ENCODE results near the gene RET. TPM values are rescaled to one million over a fixed set of nuclear protein-coding genes. Genes with fewer than 3 reads are reported as not detected.

RET gene
- total and polyA plus RNA-seq, 4 donors, result 0.31 to 1.3 (median 0.77) TPM

DNA sequence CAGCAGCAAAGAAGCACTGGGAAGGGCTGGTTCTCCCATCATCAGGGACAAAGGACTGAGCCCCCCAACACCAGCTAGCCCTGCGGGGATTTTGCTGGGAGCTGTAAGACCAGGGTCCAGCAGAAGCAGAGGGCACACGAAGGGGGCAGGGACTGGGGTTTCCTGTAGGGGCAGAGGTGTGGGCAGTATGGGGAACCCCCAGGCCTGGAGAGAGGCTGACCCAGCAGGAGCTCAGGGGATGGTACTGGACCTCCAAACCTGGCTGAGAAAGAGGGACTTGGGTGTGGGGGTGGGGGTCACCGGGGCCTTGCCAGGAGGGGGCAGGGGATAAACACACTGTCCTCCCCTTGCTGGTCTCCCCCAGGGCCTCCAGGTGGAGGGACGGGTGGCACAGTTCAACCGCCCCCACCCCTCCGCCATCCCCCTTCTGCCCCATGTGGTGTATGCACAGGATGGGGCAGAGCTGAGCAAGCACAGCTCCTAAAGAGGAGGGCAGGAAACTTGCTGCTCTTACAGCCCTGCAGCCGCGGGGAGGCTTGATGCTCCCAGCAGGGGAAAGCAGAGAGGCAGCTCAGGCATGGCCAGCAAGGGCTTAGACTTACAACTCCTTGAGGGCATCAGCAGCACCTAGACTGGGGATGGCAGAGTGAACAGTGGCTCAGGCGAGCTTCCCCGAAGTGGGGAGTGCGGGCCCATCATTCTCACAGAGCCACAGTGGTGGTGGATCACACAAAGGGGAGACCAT is 12.4 kb upstream of the RET start:
- 72 to 91% methylated on average over 10 to 11 of the region's 11 CpGs for WGBS, 2 donors
- H3K4me1 ChIP-seq (ENCODE audit: control insufficient read depth in 5 of 5, insufficient read depth in 5 of 5, low read length in 5 of 5), result peaks cover 0 to 3% (median 0%) of the 10 kb centered on the region in 5 donors
- no peaks in the 10 kb centered on the region for H3K27me3 ChIP-seq (ENCODE audit: control insufficient read depth in 3 of 3, insufficient read depth in 3 of 3, low read length in 2 of 3)
- H3K27ac ChIP-seq (ENCODE audit: low read depth in 1 of 2, low read length in 1 of 2), result no peak overlapping the region
- no peaks in the 10 kb centered on the region for H3K36me3 ChIP-seq (ENCODE audit: control insufficient read depth in 4 of 4, insufficient read depth in 4 of 4, low read length in 4 of 4)
- ATAC-seq (ENCODE audit: insufficient read depth, low FRiP score), result no peak
- TF ChIP-seq, protein P1, sequence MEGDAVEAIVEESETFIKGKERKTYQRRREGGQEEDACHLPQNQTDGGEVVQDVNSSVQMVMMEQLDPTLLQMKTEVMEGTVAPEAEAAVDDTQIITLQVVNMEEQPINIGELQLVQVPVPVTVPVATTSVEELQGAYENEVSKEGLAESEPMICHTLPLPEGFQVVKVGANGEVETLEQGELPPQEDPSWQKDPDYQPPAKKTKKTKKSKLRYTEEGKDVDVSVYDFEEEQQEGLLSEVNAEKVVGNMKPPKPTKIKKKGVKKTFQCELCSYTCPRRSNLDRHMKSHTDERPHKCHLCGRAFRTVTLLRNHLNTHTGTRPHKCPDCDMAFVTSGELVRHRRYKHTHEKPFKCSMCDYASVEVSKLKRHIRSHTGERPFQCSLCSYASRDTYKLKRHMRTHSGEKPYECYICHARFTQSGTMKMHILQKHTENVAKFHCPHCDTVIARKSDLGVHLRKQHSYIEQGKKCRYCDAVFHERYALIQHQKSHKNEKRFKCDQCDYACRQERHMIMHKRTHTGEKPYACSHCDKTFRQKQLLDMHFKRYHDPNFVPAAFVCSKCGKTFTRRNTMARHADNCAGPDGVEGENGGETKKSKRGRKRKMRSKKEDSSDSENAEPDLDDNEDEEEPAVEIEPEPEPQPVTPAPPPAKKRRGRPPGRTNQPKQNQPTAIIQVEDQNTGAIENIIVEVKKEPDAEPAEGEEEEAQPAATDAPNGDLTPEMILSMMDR (IDR thresholded peaks at IDR 0.05; ENCODE audit: control extremely low read depth, extremely low read depth), result no peak
- no peak overlapping the region for H3K4me3 ChIP-seq
- no peak for DNase-seq
- no peak overlapping the region for H3K9ac ChIP-seq (ENCODE audit: insufficient read depth in 1 of 2, low read length in 2 of 2)
- H3K9me3 ChIP-seq (ENCODE audit: control insufficient read depth in 4 of 4, insufficient read depth in 3 of 4, low read length in 3 of 4), result no peaks in the 10 kb centered on the region

DNA sequence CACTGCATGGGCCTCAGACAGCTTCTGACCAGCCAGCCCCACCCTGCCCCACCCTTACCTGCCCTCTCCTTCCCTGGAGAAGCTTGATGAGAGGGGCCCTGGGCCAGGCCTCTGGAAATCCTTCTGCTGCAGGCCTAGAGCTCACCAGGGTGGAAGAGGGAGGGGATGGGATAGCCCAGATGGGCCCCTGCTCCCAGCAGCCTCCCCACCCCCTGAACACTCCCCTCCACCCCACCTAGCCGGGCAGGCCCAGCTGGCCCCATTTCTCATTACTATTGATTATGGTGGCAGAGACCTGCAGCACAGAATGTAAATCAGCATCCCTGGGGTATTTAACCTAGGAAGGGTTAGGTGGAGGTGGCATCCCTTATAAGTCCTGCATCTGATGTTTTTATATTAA is 11.6 kb upstream of the RET start:
- H3K27ac ChIP-seq (ENCODE audit: low read depth in 1 of 2, low read length in 1 of 2), result no peak overlapping the region
- DNase-seq (no peak), ATAC-seq (ENCODE audit: insufficient read depth, low FRiP score) (no peak)
- no peak overlapping the region for H3K4me3 ChIP-seq
- no peaks in the 10 kb centered on the region for H3K36me3 ChIP-seq (ENCODE audit: control insufficient read depth in 4 of 4, insufficient read depth in 4 of 4, low read length in 4 of 4)
- 89 to 93% methylated on average over 1 of the region's 1 CpG for WGBS, 2 donors
- H3K27me3 ChIP-seq (ENCODE audit: control insufficient read depth in 3 of 3, insufficient read depth in 3 of 3, low read length in 2 of 3), result no peaks in the 10 kb centered on the region
- H3K4me1 ChIP-seq (ENCODE audit: control insufficient read depth in 5 of 5, insufficient read depth in 5 of 5, low read length in 5 of 5), result peaks cover 0 to 7% (median 0%) of the 10 kb centered on the region in 5 donors
- TF ChIP-seq, protein P1 (IDR thresholded peaks at IDR 0.05; ENCODE audit: control extremely low read depth, extremely low read depth), result no peak
- H3K9ac ChIP-seq (ENCODE audit: insufficient read depth in 1 of 2, low read length in 2 of 2), result no peak overlapping the region
- H3K9me3 ChIP-seq (ENCODE audit: control insufficient read depth in 4 of 4, insufficient read depth in 3 of 4, low read length in 3 of 4), result no peaks in the 10 kb centered on the region

DNA sequence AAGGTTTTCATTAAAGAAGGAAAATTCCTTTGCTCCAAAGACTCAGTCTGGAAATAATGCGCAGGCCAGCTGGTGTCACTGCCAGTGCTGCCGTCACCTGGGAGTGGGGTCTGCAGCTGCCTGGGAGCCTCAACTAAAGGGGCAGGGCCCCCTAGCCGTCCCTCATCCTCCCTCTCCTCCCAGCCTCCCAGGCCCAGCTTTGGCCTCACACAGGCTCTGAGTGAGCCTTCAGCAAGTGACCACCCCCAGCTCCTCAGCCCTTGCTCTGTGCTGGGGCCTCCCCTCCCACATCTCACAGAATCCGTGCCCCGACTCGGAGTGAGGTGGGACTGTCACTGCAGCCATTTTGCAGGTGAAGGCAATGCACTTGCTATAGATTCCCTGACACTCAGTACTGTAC is 11.1 kb upstream of the RET start:
- H3K9ac ChIP-seq (ENCODE audit: insufficient read depth in 1 of 2, low read length in 2 of 2), result no peak overlapping the region
- no peaks in the 10 kb centered on the region for H3K9me3 ChIP-seq (ENCODE audit: control insufficient read depth in 4 of 4, insufficient read depth in 3 of 4, low read length in 3 of 4)
- TF ChIP-seq, protein P1 (IDR thresholded peaks at IDR 0.05; ENCODE audit: control extremely low read depth, extremely low read depth), result no peak

More for the DNA sequence above, 11.1 kb upstream of the RET start:
- DNase-seq, result no peak
- WGBS, 2 donors, result 79 to 83% methylated on average over 6 of the region's 6 CpGs
- H3K27me3 ChIP-seq (ENCODE audit: control insufficient read depth in 3 of 3, insufficient read depth in 3 of 3, low read length in 2 of 3), result no peaks in the 10 kb centered on the region
- no peaks in the 10 kb centered on the region for H3K36me3 ChIP-seq (ENCODE audit: control insufficient read depth in 4 of 4, insufficient read depth in 4 of 4, low read length in 4 of 4)
- no peak for ATAC-seq (ENCODE audit: insufficient read depth, low FRiP score)
- H3K4me1 ChIP-seq (ENCODE audit: control insufficient read depth in 5 of 5, insufficient read depth in 5 of 5, low read length in 5 of 5), result peaks cover 0 to 7% (median 0%) of the 10 kb centered on the region in 5 donors
- no peak overlapping the region for H3K27ac ChIP-seq (ENCODE audit: low read depth in 1 of 2, low read length in 1 of 2)
- H3K4me3 ChIP-seq, result no peak overlapping the region
